Fibroblast of mammary gland (primary cell): ENCODE data around the gene TMEM121B.

Experiments used
- DNase-seq: peaks from one replicate; pipeline ENCODE4 v3.0.0-alpha.2; 2010; ENCODE audit warnings: low read depth
- H3K4me3 ChIP-seq: 2 replicates; pipeline ENCODE4 v1.5.1; 2011; ENCODE audit warnings: low read depth, mild to moderate bottlenecking, low read length, moderate library complexity; ENCODE audit not compliant: control insufficient read depth
- TF ChIP-seq, protein P1 (sequence below): conservative IDR thresholded peaks from 2 replicates; pipeline ENCODE4 v1.5.1; 2011; ENCODE audit warnings: low read depth, low read length, inconsistent platforms; ENCODE audit not compliant: control insufficient read depth, insufficient read depth

TMEM121B gene

DNA sequence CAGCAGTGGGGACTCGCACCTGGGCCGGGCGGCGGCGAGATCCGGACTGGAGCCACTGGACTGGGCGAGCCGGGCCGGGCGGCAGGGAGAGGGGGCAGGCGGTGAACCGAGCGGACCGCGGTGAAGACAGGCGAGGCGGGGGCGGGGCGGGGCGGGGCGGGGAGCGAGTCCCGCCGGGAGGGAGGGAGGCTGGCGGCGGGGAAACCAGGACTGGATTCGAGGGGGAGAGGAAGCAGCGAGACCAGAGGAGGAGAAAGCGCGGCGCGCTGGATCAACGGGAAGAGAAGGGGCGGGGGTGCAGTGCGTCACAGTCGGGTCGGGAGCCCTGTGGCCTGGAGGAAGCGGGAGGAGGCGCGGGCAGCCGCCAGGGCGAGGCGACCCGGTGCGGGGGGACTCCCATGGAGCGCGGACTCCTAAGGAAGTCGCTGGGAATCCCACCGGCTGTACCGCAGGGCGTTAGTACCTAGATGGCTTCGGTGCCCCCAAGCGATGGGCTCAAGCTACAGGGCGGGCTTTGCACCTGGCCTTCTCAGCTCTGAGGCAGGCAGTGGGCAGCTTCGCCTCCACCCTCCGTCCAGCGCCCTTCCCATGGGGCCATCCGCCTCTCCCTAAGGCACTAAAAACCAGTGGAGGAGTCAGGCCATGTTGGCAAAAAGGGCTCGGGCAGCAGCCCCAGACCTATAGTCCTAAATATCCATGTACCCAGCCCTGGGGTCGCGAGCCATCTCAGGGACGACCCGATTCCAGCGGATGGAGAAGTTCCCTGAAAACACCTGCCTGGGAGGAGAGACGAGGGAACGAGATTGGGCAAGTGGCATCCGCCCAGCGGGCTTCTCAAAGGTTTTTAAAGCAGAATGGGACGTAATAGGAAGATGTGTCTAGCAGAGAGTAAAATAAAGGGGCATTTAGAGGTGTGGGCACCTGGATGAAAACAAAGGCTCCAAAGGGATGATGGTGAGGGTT is at the start of gene TMEM121B:
TMEM121B (minus strand) TSS at position 128 of the 963 bp plus-strand sequence. CDS start 233 bp downstream, outside the sequence.
- TF ChIP-seq, protein P1, sequence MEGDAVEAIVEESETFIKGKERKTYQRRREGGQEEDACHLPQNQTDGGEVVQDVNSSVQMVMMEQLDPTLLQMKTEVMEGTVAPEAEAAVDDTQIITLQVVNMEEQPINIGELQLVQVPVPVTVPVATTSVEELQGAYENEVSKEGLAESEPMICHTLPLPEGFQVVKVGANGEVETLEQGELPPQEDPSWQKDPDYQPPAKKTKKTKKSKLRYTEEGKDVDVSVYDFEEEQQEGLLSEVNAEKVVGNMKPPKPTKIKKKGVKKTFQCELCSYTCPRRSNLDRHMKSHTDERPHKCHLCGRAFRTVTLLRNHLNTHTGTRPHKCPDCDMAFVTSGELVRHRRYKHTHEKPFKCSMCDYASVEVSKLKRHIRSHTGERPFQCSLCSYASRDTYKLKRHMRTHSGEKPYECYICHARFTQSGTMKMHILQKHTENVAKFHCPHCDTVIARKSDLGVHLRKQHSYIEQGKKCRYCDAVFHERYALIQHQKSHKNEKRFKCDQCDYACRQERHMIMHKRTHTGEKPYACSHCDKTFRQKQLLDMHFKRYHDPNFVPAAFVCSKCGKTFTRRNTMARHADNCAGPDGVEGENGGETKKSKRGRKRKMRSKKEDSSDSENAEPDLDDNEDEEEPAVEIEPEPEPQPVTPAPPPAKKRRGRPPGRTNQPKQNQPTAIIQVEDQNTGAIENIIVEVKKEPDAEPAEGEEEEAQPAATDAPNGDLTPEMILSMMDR, result no peak
- DNase-seq, result peak; percentile 50
- H3K4me3 ChIP-seq, result peak within 1 kb of the TSS; percentile 21

DNA sequence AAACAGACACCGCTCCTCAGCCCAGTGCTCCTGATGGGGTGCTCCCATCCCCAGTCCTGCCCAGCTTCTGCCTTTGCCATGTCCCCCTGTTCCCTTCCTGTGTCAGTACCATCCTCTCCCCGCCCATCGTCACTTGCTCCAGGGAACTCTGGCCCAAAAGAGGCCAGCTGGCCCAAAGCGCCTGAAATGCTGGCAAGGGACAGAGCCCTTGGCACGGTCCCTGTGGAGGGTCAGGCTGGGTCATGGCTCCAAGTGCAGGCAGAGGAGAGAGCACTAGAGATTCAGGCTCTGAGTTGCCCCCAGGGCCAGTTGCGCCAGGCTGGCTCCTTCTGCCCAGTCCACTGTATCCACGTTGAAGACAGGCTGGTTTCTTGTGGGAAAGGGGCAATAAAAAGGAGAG is 46.3 kb upstream of the TMEM121B start:
- no peak for DNase-seq
- TF ChIP-seq, protein P1, result no peak
- no peak overlapping the region for H3K4me3 ChIP-seq

DNA sequence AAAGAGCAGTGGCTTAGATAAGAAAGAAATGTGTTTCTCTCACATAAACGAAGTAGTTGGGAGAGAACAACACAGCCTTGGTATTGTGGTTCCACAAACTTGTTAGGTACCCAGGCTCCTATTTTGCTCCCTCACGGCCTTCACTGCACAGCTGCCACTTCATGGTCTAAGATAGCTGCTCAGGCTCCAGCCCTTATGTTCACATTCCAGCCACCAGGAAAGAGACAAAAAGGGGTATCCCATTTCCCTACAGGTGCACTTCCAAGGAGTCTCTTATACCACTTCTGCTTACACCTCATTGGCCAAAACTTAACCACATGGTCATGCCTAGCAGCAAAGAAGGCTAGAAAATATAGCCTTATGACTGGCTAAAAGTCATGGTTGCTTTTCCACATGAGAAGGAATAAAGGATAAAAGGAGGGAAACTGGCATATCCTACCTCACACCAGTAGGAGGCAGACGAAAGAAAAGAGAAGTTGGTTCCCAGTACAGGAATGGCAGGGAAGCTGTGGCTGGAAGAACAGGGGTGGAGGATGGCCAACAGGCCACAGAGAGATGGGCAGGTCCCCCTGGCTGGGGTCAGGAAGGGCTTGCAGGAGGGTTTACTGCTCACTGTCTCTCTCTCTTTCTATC is 43.3 kb upstream of the TMEM121B start:
- peak; percentile 14 for DNase-seq
- TF ChIP-seq, protein P1, result peak; percentile 38
- no peak overlapping the region for H3K4me3 ChIP-seq

DNA sequence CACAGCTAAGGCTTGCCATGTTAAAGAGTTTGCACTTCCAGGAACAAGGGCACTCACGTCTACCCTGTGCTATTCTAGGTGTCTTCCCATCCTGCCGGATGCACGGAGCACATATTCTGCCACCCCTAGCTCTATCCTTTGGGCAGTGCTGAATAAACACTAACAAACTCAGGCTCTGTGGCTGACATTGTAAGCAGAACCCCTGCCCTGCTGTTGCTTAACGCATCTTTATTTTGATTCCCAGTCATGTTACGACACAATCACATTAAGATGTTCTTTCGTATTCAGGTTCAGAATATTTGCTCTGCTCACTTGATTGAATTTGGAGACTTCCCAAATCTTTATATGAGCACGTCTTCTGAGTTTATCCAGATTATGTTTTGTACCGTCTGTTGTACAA is 41.6 kb upstream of the TMEM121B start:
- TF ChIP-seq, protein P1, result no peak
- no peak overlapping the region for H3K4me3 ChIP-seq
- no peak for DNase-seq

DNA sequence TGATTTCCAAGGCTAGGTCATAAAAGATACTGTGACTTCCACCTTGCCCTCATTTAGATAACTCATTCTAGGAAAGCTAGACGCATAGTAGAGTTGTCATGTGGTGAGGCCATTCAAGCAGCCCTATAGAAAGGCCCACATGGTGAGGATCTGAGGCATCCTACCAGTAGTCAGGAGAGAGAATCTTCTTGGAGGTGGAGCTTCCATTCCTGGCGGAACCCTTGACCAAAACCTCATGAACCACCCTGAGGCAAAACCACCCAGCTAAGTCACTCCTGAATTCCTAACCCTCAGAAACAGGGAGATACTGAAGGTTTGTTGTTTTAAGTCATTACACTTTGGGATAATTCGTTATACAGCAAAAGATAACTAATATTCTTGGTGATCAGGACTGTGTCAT is 40.8 kb upstream of the TMEM121B start:
- TF ChIP-seq, protein P1, result no peak
- no peak overlapping the region for H3K4me3 ChIP-seq
- DNase-seq, result no peak

DNA sequence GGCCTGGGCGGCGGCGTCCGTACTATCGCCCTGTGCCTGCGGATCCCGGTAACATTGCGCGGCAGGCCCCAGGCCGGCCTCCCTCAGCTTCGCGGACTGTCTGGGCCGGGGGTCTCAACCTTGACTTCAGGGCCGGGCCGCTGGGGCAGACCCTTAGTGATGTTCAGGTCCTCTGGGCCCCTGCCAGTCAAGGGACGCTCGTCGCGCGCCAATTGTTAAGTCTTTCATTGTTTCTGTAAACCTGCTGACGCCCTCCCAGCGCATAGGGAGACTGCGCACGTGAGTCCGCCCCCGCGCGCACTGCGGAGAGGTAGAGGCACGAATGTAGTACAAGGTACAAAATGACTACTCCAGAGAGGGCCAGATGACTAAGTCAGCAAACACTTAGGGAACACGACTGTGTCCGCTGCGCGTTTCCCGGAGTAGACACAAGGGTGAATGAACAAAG is 38.4 kb upstream of the TMEM121B start:
- TF ChIP-seq, protein P1, result no peak
- peak; percentile 56 for DNase-seq

More for the DNA sequence above, 38.4 kb upstream of the TMEM121B start:
- peak overlapping the region; percentile 63 for H3K4me3 ChIP-seq
